Right cardiac atrium (tissue), 5 donors: ENCODE results near the gene MDM2. TPM values are rescaled to one million over a fixed set of nuclear protein-coding genes. Genes with fewer than 3 reads are reported as not detected.
A peak's percentile ranks its signal among the peaks of the same experiment; 100 is the strongest.

Experiments
- ATAC-seq, 2 donors: fragments of 200-7000 bp; cut with Tn5 transposase; one replicate each; pipeline versions ENCODE4 v1.8.0 to v1.9.1; 2020; ENCODE audit warnings: moderate library complexity in 2 of 2, mild to moderate bottlenecking in 1 of 2
- DNase-seq, 3 donors: peaks; one replicate each; pipeline ENCODE4 v3.0.0-alpha.2; 2020
- H3K27ac ChIP-seq: one replicate; pipeline ENCODE4 v1.5.1; 2013; ENCODE audit warnings: mild to moderate bottlenecking, low read length, control low read depth, moderate library complexity
- H3K27me3 ChIP-seq: one replicate; pipeline ENCODE4 v1.6.1; 2013; ENCODE audit not compliant: control insufficient read depth, insufficient read depth
- H3K4me1 ChIP-seq: one replicate; pipeline ENCODE4 v1.6.1; 2013; ENCODE audit warnings: low read length; ENCODE audit not compliant: control insufficient read depth, insufficient read depth
- H3K4me3 ChIP-seq: one replicate; pipeline ENCODE4 v1.5.1; 2013; ENCODE audit warnings: low read length, control low read depth
- H3K9me3 ChIP-seq: one replicate; pipeline ENCODE4 v1.6.1; 2013; ENCODE audit warnings: low read length; ENCODE audit not compliant: control insufficient read depth
- WGBS: extraction: QIAGEN DNeasy Blood & Tissue Kit; methylation state at CpG from one replicate; pipeline ENCODE4 v1.1.7; 2013; 5-methylcytosine and 5-hydroxymethylcytosine counted together
- intact Hi-C, 4 donors: fragments of 100-400 bp; cut with DNase I; formaldehyde crosslinking; loops; one replicate each; pipeline versions ENCODE4 v1.11.0 to v1.14.0; 2022 to 2023
- polyA plus RNA-seq: library from polyadenylated mRNA; stranded (reverse); fragments of 200-250 nt; gene quantifications from one replicate; pipeline ENCODE4 v1.2.3, GENCODE V29; 2013
- total RNA-seq, 4 donors: library from RNA; stranded (reverse); fragmentation: NEBNext Ultra II Directional; extraction: Animal tissue kit (Norgen Biotek cat#: 25700); gene quantifications; one replicate each; pipeline ENCODE4 v1.2.1, GENCODE V29; 2021
- donor health status: healthy with polysubstance abuse.
- donor health status: DM: no; HTN: yes; CAD: no.
- donor health status: DM: no; HTN: no; CAD: no.
- donor health status: DM: no; HTN: yes; CAD: no; lungs with severe emphysema.
- donor health status: DM: yes; HTN: yes; CAD: no.

Gene MDM2
- total and polyA plus RNA-seq, 5 donors: 19.6 to 60.8 (median 48.2) TPM

DNA sequence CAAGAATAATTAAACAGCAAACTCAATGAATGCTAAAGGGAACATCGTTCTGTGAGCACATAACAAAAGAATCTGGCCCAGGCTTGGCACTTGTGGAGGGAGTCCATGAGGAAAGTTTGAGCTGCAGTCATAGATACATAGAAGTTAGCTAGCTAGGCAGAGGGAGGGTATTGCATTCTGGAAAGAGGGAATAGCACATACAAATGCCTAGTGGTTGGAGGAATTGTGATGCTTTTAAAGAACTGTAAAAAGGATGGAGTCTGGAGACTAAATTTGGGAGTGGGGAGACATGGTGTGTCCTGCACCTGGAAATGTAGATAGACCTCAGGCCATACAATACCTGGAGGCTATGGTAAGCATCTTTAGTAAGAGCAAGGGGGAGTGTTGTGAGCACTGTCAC lies 38.0 kb upstream of the MDM2 start:
- Histone ChIP-seq H3K27ac (no peak overlapping the region), H3K27me3 (no peaks in the 10 kb centered on the region), H3K4me3 (no peak overlapping the region), H3K9me3 (no peaks in the 10 kb centered on the region), H3K4me1 (no peaks in the 10 kb centered on the region)
- WGBS: 93% methylated on average over 1 of the region's 1 CpG
- DNase-seq: no peak
- intact Hi-C loops: no loop called here
- ATAC-seq: no peak

DNA sequence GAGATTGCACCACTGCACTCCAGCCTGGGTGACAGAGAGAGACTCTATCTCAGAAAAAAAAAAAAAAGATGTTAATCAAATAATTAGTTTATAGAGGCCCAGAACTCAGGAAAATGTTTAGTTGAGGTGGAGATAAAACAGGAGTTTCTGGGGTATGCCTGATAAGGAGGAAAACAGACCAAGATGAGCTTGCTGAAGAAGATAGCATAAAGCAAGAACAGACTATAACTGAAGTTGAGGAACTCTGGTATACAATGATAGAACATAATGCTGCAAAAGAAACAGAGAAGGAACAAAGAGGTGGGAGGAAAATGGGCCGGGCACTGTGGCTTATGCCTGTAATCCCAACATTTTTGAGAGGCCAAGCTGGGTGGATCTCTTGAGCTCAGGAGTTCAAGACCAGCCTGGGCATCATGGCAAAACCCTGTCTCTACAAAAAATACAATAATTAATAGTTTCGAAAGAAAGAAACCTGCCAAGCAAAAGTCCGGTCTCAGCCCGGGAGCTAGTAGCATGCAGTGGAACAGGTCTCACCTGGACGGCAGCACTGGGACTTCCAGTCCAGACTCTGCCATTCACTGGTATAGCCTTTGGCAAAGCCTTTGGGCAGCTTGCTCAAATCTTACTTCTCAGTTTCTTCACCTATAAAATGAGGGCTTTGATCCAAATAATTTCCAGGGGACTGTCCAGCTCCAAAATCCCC lies 36.6 kb upstream of the MDM2 start:
- Histone ChIP-seq H3K4me1 (no peaks in the 10 kb centered on the region), H3K4me3 (no peak overlapping the region), H3K9me3 (no peaks in the 10 kb centered on the region), H3K27ac (no peak overlapping the region), H3K27me3 (no peaks in the 10 kb centered on the region)
- DNase-seq: no peak
- intact Hi-C loops: no loop called here
- WGBS: 95% methylated on average over 5 of the region's 5 CpGs
- no peak for ATAC-seq

DNA sequence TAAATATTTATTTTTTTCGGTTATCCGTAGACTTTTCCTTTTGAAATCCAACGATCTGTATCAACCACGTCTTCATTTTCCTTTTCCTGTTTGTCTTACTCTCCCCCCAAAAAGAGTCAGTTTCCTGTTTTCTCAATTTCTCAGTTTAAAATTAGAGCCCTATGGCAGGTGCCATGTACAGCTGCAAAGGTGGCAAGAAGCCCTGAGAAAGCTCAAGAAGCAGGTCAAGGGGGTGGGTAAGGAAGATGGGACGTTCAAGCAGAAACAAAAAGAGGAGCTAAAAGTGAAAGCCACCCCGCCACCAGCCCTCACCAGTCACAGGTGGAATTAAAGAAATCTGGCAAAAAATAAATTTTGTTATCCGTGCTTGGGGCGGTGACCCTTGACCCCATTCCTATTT lies 35.3 kb upstream of the MDM2 start:
- no peaks in the 10 kb centered on the region for H3K4me1 ChIP-seq
- no peaks in the 10 kb centered on the region for H3K9me3 ChIP-seq
- no peak overlapping the region for H3K27ac ChIP-seq
- DNase-seq (no peak), ATAC-seq (no peak)
- H3K4me3 ChIP-seq: no peak overlapping the region
- no peaks in the 10 kb centered on the region for H3K27me3 ChIP-seq
- 69% methylated on average over 8 of the region's 8 CpGs for WGBS
- intact Hi-C loops: no loop called here

DNA sequence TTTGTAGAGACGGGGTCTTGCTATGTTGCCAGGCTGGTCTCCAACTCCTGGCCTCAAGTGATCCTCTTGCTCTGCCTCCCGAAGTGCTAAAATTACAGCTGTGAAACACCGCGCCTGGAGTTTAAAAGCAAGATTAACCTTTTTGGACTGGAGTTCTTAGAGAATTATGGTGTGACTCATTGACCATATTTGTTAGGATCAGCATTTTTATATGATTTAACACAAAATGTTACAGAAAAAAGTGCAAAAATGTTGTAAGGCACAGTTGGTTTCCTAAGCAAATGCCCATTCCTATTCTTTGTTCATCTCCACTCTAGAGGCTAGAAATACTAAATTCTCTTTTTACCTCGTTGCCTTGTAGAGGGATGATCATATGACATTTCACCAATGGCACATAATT lies 34.4 kb upstream of the MDM2 start:
- no peaks in the 10 kb centered on the region for H3K27me3 ChIP-seq
- intact Hi-C loops: no loop called here
- DNase-seq (no peak), ATAC-seq (no peak)
- H3K27ac ChIP-seq: no peak overlapping the region
- H3K4me1 ChIP-seq: no peaks in the 10 kb centered on the region
- WGBS: 93% methylated on average over 5 of the region's 5 CpGs
- H3K4me3 ChIP-seq: no peak overlapping the region
- no peaks in the 10 kb centered on the region for H3K9me3 ChIP-seq

DNA sequence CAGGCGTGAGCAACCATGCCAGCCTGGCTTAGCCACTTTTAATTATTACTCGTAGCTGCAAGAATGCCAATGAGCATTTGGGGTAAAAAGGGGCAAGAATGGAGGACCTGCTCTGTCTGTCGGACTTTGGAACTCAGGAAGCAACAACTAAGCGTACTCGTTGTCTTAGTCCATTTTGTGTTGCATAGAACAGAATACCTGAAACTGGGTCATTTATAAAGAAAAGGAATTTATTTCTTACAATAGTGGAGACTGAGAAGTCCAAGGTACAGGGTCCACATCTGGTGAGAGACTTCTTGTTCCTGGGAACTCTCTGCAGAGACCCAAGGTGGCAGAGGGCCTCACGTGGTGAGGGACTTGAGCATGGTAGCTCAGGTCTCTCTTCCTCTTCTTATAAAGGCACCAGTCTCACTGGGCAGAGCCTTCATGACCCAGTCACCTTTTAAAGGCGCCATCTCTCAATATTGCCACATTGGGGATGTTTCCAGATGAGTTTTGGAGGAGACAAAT lies 32.8 kb upstream of the MDM2 start:
- 94% methylated on average over 7 of the region's 7 CpGs for WGBS
- intact Hi-C loops: no loop called here
- Histone ChIP-seq H3K27me3 (no peaks in the 10 kb centered on the region), H3K27ac (no peak overlapping the region), H3K4me1 (no peaks in the 10 kb centered on the region), H3K9me3 (no peaks in the 10 kb centered on the region), H3K4me3 (no peak overlapping the region)
- ATAC-seq (no peak), DNase-seq (no peak)

DNA sequence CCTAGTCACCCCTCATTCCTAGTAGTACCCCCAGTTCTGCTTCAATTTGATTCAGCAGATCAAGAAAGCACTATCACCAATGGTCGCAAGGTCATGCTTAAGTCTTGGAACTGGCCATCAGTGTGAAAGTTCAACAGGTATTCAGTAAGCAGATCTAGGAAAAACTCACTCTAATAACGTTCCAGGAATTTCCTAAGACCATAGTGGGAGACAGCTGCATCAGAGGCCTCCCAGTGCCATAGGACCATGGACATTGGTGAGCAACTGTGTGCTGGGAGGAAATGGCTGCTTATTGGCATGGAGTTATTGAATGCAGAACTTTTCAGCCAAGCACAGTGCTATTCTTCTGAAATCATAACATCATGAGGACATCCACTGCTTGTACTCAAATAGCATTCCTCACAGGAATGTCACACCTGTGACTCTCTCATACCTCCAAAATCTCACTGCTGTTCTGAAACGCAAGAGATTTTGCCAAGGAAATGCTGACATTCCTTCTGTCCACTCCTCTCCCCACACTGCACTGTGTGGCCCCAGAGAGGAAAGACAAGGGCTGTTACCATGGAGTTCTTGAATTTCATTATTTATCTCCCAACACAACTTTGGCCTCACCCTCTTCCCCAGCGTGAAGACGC lies 30.9 kb upstream of the MDM2 start:
- Histone ChIP-seq H3K27me3 (no peaks in the 10 kb centered on the region), H3K4me3 (no peak overlapping the region), H3K27ac (no peak overlapping the region), H3K9me3 (no peaks in the 10 kb centered on the region), H3K4me1 (no peaks in the 10 kb centered on the region)
- DNase-seq (no peak), ATAC-seq (no peak)
- WGBS: 66% methylated on average over 5 of the region's 5 CpGs
- intact Hi-C loops: no loop called here

DNA sequence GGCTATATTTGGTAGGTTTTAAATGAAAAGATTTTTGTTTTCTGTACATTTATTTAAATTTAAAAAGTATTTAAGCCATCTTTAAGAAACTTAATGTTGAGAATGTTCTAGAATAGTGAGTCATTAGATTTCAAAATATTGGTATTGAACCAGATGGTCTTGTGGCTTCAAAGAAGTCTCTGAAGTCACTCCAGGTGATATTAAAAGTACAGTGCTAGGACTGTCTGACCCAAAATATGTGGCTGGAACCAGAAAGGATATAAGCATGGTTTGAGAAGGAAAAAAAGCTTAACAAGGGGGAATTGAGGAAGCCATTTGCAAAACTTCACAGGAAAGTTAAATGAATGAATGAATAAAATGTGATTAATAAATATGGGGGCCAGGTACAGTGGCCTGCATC lies 28.7 kb upstream of the MDM2 start:
- Histone ChIP-seq H3K4me3 (no peak overlapping the region), H3K4me1 (no peaks in the 10 kb centered on the region), H3K9me3 (no peaks in the 10 kb centered on the region), H3K27me3 (no peaks in the 10 kb centered on the region), H3K27ac (no peak overlapping the region)
- ATAC-seq (no peak), DNase-seq (no peak)
- intact Hi-C loops: no loop called here

DNA sequence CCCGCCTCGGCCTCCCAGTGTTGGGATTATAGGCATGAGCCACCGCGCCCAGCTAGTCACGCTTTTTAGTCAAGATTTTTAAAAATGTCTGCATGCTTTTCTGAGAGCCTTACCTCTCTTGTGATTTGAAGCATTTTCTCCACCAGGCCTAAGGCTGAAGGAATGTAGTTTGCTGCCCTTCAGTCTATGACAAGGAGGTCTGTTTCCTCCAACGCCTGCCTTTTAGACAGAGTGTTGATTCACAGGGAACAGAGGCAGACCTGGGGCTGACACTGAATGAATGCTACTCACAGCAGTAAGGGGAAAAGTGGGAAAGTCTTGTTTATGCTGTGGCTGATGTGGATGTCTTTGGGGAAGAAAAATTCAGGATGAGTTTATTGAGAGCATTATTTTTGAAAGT lies 27.2 kb upstream of the MDM2 start:
- no peak overlapping the region for H3K27ac ChIP-seq
- ATAC-seq (no peak), DNase-seq (no peak)
- no peaks in the 10 kb centered on the region for H3K9me3 ChIP-seq
- no peak overlapping the region for H3K4me3 ChIP-seq
- H3K27me3 ChIP-seq: no peaks in the 10 kb centered on the region
- H3K4me1 ChIP-seq: no peaks in the 10 kb centered on the region
- 87% methylated on average over 6 of the region's 6 CpGs for WGBS
- intact Hi-C loops: no loop called here

DNA sequence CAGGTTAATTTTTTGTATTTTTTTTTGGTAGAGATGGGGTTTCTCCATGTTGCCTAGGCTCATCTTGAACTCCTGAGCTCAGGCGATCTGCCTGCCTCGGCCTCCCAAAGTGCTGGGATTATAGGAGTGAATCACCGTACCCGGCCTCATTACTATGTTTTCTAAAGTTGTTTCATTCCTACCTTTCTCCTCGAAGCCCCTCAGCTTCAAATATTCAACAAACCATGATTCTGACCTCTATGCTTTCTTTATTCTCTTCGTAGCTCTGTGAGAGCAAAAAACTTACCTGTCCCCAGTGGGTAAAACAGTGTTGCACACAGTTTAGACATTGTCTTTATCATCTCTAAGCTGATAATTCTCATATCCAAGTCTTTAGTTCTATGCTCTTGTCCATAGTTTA lies 26.2 kb upstream of the MDM2 start:
- DNase-seq: no peak
- no peaks in the 10 kb centered on the region for H3K27me3 ChIP-seq
- intact Hi-C loops: no loop called here
- H3K27ac ChIP-seq: no peak overlapping the region
- no peaks in the 10 kb centered on the region for H3K9me3 ChIP-seq
- no peak overlapping the region for H3K4me3 ChIP-seq
- ATAC-seq: no peak
- peaks cover 2% of the 10 kb centered on the region for H3K4me1 ChIP-seq
- 89% methylated on average over 6 of the region's 6 CpGs for WGBS

DNA sequence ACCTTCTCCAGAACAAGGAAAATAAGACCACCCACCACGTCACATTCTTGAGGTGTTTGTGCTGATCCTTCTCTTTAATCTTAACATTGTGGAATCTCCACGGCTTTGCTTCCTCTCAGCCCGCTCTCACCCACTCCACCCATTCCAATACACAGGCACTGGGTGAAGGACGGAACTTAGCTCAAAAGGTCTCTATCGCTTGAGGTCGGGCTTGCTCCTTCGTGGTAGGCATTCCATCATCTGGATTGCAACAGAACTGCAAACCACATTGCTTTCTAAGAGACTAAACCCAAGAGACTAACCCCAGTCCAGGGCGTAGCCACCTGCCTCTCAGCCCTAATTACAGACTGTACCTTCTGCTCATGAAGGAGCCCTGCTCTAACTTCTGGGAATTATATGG lies 24.0 kb upstream of the MDM2 start:
- no peak overlapping the region for H3K4me3 ChIP-seq
- intact Hi-C loops: no loop called here
- H3K27me3 ChIP-seq: no peaks in the 10 kb centered on the region
- H3K9me3 ChIP-seq: no peaks in the 10 kb centered on the region
- peaks cover 2% of the 10 kb centered on the region for H3K4me1 ChIP-seq
- no peak overlapping the region for H3K27ac ChIP-seq
- DNase-seq: no peak
- peak; percentile 16 to 42 for ATAC-seq
- WGBS: 76% methylated on average over 8 of the region's 8 CpGs

DNA sequence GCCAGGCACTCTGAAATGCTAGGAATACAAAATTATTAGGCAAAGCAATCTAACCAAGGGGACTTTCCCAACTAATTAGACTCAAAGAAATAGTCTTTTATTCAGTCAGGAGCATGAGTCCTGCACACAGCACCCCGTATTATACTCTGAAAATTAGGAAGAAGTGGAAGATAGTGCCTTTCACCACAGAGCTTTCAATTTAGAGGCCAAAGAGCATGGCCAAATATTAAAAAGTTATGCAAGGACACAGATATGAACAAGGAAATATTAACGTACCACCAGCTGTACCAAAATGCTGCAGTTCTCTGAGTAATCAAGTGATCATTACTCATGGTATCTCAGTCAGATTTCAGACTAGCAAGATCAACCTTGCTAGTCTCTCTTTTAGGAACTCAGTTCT lies 22.6 kb upstream of the MDM2 start:
- peak; percentile 16 to 22 for ATAC-seq
- intact Hi-C loops: no loop called here
- Histone ChIP-seq H3K27me3 (no peaks in the 10 kb centered on the region), H3K27ac (no peak overlapping the region), H3K4me3 (no peak overlapping the region), H3K4me1 (peaks cover 2% of the 10 kb centered on the region), H3K9me3 (no peaks in the 10 kb centered on the region)
- 53% methylated on average over 2 of the region's 2 CpGs for WGBS
- DNase-seq: no peak
